GM21390 (cell line): ENCODE data around the gene FSCB.
"Not testable (repeated sequence)": the region's sequence is repeated elsewhere in the genome, so short reads cannot be mapped to it uniquely, and the experiment has no call there.

Source experiments
- ATAC-seq: cut with Tn5 transposase; IDR thresholded peaks from one replicate; pipeline ENCODE4 v1.9.1; 2021; ENCODE audit not compliant: unreplicated experiment

Gene FSCB, protein sequence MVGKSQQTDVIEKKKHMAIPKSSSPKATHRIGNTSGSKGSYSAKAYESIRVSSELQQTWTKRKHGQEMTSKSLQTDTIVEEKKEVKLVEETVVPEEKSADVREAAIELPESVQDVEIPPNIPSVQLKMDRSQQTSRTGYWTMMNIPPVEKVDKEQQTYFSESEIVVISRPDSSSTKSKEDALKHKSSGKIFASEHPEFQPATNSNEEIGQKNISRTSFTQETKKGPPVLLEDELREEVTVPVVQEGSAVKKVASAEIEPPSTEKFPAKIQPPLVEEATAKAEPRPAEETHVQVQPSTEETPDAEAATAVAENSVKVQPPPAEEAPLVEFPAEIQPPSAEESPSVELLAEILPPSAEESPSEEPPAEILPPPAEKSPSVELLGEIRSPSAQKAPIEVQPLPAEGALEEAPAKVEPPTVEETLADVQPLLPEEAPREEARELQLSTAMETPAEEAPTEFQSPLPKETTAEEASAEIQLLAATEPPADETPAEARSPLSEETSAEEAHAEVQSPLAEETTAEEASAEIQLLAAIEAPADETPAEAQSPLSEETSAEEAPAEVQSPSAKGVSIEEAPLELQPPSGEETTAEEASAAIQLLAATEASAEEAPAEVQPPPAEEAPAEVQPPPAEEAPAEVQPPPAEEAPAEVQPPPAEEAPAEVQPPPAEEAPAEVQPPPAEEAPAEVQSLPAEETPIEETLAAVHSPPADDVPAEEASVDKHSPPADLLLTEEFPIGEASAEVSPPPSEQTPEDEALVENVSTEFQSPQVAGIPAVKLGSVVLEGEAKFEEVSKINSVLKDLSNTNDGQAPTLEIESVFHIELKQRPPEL

DNA sequence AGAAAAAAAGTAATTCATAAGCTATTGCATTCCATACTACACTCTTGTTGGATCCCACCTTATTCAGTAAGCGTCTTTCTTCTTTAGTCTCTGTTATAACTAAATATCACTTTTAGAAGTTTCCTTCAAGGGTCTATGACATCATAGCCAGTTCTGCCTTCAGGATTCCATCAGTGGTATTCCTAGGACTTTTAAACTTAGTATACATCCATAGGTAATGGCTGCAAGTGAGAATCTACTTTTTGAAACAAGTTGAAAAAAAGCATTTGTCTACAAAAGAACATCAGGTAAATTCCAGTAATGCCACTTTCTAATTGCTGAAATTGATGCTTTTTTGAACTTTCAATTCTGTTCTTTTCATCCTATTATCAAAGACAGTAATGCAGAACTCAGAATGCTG lies at the start of gene FSCB:
Gene FSCB, minus strand, starts transcription at position 101 of the 400 bp plus-strand sequence. CDS start 296 bp downstream, outside the sequence.
- ATAC-seq: no peak

DNA sequence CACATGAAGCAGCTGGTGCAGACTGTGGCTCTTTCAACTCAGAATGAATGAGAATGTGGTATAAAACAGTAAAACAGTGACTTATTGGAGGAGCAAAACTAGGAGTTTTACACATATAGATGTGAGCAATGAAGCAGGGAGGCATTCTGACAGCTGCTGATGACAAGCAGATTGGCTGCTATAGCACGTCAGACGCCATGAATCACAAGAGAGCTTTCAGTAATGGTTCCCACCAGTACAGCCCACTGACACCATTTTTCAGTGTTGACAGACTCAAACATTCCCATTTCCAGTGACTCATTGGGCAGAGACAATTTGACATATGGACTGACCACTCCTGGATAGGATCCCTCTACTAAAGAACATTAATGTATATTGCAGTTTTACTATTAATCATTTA lies 24.6 kb upstream of the FSCB start:
- no peak for ATAC-seq

DNA sequence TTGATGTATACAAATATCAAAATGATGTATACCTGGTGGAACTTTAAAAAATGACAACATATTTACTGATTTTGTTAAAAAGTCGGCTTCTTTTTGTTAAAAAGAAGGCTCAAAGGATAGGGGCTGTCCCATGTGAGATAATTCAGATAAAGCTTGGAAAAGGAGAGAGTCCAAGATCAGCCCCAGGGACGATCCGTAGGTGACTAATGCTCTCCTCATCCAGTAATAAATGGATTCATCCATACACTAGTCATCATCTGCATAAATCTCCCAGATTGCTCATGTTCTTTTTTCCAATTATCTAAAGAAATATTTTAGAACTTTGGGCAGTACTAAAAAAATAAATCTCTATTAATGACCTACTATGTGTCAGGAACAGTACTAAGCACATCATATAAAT lies 23.4 kb upstream of the FSCB start:
- ATAC-seq: no peak

DNA sequence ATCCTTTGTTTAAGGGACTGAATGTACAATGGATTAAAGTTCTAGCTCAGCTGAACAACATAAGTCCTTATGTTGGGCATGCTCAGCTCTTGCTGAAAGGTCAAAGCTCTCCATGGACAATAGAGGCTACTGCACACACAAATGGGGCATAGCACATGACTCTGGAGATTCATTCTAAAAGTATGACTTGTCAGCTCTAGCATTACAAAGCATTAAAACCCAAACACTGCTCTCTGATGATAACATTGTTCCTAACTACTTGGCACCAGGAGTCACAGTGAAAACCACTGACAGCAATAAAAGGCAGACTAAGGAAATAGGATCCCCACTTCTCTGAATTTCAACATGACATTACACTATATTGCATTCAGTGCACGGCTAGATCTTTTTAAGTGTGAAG lies 21.9 kb upstream of the FSCB start:
- no peak for ATAC-seq

DNA sequence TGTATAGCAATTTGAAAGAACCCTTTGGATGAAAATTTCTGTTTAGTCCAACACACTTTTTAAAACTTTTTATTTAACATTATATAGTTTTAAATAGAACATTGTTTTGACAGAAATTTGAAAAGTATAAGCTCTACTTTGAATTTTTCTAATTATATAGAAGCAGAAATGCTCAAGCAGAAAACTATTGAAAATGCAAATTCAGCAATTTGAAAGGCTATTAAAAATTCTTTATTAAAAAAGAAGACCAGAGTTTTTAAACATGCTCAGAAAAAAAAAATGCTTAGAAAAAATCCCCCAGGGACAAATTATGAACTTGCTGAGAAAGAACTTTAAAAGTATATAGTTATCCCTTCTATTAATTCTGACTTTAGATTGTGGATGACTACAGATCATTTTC lies 21.1 kb upstream of the FSCB start:
- ATAC-seq: no peak

DNA sequence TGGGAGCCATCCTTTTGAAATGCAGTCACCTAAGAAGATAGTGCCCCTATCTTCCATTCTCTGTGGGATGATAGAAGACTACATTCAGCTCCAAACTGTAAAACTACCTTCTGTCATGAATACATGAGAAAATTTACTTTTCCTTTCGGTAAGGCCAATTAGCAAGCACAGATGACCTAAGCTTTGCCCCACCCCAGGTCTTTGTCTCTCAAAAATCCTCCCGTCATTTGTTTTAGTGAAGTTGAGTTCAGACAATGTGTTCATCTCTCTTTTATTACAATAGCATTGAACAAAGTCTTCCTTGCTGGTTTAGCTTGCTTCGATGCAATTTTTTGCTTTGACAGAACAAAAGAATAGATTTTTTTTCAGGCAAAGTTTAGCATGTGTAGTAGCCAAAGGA lies 18.2 kb upstream of the FSCB start:
- ATAC-seq: no peak

DNA sequence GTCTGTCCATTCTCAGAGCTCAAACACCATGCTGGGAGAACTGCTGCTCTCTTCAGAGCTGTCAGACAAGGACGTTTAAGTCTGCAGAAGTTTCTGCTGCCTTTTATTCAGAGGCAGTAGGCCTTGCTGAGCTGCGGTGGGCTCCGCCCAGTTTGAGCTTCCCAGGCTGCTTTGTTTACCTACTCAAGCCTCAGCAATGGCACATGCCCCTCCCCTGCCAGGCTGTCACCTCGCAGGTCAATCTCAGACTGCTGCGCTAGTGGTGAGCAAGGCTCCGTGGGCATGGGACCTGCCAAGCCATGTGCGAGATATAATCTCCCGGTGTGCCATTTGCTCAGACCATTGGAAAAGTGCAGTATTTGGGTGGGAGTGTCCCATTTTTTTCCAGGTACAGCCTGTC lies 8.6 kb upstream of the FSCB start:
- ATAC-seq: not testable (repeated sequence)

DNA sequence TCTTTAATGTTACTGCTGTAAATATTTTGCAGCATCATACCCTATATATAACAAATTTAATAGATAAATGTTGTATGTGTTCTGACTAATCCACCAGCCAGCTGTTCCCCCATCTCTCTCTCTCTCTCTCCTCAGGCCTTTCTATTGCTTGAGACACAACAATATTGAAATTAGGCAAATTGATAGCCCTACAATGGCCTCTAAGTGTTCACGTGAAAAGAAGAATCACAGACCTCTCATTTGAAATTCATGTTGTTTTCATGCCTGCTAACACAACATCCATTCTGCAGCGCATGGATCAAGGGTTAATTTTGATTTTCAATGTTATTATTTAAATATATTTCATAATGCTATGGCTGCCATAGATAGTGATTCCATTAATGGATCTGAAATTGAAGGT lies 1.8 kb upstream of the FSCB start:
- no peak for ATAC-seq

DNA sequence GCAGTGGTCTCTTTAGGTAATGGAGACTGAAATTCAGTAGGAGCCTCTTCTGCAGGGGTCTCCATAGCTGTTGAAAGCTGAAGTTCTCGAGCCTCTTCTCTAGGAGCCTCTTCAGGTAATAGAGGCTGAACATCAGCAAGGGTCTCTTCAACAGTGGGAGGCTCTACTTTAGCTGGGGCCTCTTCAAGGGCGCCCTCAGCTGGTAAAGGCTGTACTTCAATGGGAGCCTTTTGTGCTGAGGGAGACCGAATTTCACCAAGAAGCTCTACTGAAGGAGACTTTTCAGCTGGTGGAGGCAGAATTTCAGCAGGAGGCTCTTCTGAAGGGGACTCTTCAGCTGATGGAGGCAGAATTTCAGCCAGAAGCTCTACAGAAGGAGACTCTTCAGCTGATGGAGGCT lies 1.5 kb downstream of the FSCB start:
- ATAC-seq: no peak

DNA sequence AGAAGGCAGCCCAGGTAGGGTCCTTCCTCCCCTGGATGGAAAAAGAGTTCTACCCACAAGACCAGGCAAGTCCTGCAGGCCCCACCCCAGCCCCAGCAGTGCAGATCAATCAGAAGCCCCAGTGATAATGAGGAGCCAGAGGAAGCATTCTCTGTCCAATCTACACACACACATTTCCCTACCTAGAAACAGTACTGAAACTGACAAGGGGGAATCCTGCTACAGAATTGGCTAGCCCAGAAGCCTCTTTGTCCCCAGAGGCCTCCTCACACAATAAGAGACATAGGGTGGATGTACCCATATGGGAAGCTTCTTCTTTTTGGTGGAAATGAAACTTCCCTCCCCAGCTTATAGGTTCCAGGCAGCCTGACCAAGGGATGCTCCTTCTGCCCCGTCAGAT lies 9.9 kb downstream of the FSCB start:
- ATAC-seq: no peak

DNA sequence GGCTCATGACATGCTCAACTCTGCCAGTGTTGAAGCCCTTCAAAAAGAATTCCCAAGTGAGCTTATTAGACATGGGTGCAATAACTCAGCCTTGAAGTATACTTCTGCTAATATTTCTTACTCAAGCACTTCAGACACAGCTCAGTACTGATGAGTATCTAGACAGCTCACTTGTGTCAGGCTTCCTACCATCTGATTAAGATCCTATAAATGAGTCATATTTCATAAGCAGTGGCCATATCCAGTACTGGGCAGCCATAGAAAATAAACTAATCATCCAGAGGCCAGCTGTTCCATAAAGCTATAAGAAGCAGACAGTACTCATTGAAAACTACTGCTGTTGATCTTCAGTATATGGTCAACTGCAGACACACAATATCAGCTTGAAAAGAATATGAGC lies 12.9 kb downstream of the FSCB start:
- no peak for ATAC-seq

DNA sequence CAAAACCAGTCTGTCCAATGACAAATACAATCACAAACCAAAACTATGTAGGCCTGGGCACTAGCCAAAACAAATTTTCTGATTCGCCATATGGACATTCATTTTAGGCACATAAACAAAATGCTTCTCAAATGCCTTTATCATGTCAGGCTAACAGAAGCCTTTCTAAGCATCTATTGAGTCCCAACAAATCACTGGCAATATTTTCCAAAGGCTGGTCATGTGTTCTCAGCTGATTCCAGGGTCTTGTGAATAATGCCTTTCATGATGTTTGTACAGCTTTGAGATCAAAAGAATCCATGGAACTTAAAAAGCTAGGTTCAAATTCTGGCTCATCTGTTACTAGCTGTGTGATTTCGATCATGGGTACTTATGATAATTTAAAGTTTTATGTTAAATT lies 16.1 kb downstream of the FSCB start:
- ATAC-seq: no peak

DNA sequence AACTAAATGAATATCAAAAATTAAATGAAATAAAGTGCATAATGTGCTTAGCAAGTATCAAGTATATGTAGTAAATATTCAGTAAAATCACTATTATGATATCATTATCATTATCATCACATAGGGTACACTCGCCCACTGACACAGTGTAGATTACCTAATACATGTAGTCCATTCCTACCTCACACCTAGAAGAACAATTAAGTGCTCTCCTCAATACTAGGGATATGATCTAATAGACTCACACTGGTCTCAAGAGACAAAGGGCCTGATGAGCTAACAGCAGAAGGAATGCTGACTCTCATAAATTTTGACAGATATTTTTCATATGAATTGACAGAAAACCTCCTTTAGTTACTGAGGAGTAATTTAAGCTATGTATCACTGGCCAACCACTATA lies 29.1 kb downstream of the FSCB start:
- no peak for ATAC-seq

DNA sequence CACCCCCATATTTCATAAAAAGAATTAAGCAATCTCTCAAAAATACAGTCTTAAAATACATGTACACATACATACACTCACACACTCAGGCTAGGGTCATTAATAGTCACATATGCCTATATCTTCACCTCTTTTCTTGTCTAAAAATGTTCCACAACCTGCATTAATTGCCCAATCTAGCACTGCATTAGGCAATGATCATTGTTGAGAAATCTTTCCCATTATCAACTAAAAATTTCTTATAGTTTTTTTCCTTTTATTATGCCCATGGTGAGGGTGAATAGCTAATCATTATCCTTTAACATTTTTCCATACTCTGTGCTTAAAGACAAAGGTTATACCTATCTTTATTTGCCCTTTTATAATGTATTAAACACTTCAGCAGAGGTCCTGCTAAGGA lies 38.3 kb downstream of the FSCB start:
- ATAC-seq: no peak

DNA sequence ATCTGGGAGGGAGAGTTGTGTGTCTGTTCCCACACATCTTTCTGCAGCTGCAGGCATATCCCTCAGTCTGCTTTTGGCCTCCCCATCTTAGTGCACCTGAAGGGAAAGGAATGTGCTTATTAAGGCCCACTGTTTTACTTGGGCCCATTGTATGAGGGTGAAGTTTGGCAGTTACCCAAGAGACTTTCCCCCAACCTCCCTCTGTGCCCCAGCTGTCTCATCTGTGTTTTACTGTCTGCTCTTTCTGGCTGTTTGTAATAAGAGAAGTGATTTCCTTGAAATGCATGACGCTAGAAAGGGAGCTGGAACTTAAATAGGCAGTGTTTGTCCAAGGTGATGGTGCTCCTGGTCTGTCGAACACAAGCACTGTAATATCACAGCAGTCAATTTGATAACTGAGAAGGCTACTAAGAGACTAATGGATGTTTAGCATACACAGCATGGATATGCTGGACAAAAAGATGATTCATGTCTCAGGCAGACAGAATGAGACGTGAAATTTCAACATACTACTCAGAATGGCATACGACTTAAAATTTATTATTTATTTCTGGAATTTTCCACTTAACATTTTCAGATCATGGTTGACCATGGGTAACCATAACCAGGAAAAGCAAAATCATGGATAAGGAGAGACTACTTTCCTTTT lies 43.6 kb downstream of the FSCB start:
- ATAC-seq: no peak

DNA sequence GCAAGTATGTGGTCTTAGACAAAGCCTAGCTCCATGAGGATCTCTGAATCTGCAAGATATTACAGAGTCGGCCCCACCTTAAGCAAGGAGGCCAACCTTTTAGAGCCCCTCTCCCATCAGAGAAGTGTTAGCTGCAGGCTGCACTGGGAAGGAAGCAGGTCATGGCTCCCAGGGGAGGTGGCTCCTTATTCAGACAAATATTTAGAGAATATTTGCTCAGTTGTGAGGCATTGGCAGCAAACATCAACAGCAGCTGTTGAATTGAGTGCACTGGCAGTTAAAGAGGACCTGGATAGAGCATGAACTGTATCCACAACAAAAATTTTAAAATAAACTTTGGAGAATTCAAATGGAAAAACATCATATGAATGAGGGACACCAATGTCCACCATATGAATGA lies 44.7 kb downstream of the FSCB start:
- ATAC-seq: no peak

DNA sequence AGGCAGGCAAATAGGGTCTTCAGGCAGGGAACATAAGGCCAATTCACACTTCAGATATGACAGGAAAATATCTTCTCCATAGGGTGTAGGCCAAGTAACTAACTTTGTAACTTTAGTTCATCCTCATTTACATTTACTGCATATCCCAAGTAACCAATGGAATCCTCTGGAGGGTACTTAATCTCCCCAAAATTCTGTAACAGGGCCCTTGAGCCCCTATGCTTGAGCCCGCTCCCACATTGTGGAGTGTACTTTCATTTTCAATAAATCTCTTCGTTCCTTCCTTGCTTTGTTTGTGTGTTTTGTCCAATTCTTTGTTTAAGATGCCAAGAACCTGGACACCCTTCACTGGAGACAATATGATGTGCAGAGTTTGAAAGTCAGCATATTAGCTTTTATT lies 45.3 kb downstream of the FSCB start:
- ATAC-seq: no peak
